Measurements from ENCODE around the gene OR2C3. TPM values are rescaled to one million over a fixed set of nuclear protein-coding genes. Genes with fewer than 3 reads are reported as not detected.

The OR2C3 gene
- total and polyA plus RNA-seq, 2 of the 8 experiments (the other 6 are each of a cell fraction or from before 2014, with no cell fraction given), result not detected

- no peaks in the 10 kb centered on the region for H3K36me3 ChIP-seq (ENCODE audit: control insufficient read depth in 2 of 4, insufficient read depth in 4 of 4, low read length in 3 of 4)
- H2AFZ ChIP-seq (ENCODE audit: low read length), result no peak overlapping the region
- no peaks in the 10 kb centered on the region for H3K23me2 ChIP-seq (ENCODE audit: low read depth, low read length)
- no peak overlapping the region for H4K5ac ChIP-seq (ENCODE audit: insufficient read length, low read depth, low read length)
- no peak overlapping the region for H2BK5ac ChIP-seq (ENCODE audit: low read depth, low read length)
- no peak overlapping the region for H2BK15ac ChIP-seq (ENCODE audit: low read length)
- no peaks in the 10 kb centered on the region for H3K27me3 ChIP-seq (replicated peaks in 1 of 4; ENCODE audit: control insufficient read depth in 3 of 4, extremely low read depth in 1 of 4, insufficient read depth in 3 of 4, low read length in 3 of 4)
- no peak overlapping the region for H2BK120ac ChIP-seq (replicated peaks; ENCODE audit: low read depth, low read length)
- H2AK5ac ChIP-seq (ENCODE audit: low read depth, low read length), result no peak overlapping the region
- ChIA-PET CTCF (ENCODE audit: partially characterized antibody) (no interaction called here), POLR2A (ENCODE audit: partially characterized antibody) (no interaction called here)
- no peak overlapping the region for H3K9ac ChIP-seq (replicated peaks in 1 of 4; ENCODE audit: extremely low read depth in 1 of 4, low read depth in 3 of 4, low read length in 3 of 4)
- H3K79me1 ChIP-seq (ENCODE audit: low read depth, low read length), result no peaks in the 10 kb centered on the region
- H3K23ac ChIP-seq (ENCODE audit: insufficient read length), result no peak overlapping the region
- no peaks in the 10 kb centered on the region for H3K4me1 ChIP-seq (replicated peaks in 1 of 4; ENCODE audit: control insufficient read depth in 3 of 4, insufficient read depth in 4 of 4, low read length in 3 of 4)
- FAIRE-seq (no peak), DNase-seq (ENCODE audit: low read depth in 1 of 2, low spot score in 2 of 2) (no peak)
- no peak overlapping the region for H3K4me2 ChIP-seq (ENCODE audit: insufficient read depth in 1 of 2, low read depth in 2 of 2, low read length in 2 of 2)
- H3K56ac ChIP-seq (replicated peaks; ENCODE audit: insufficient read length, low read depth, low read length), result no peak overlapping the region
- no peak overlapping the region for H2BK12ac ChIP-seq (ENCODE audit: low read depth, low read length)
- no peak overlapping the region for H3K14ac ChIP-seq (ENCODE audit: insufficient read length)
- H3K4me3 ChIP-seq (ENCODE audit: extremely low read depth in 1 of 4, insufficient read depth in 2 of 4, low read depth in 3 of 4, low read length in 4 of 4), result no peak overlapping the region
- no peak overlapping the region for H2BK20ac ChIP-seq (ENCODE audit: low read length)
- H4K91ac ChIP-seq (replicated peaks; ENCODE audit: insufficient read length, low read length), result no peak overlapping the region
- H4K8ac ChIP-seq (ENCODE audit: extremely low read depth, insufficient read depth, low read length), result no peak overlapping the region
- no peak overlapping the region for H3K27ac ChIP-seq (ENCODE audit: low read depth, low read length)
- H4K20me1 ChIP-seq (replicated peaks in 1 of 2; ENCODE audit: control insufficient read depth in 1 of 2, insufficient read depth in 2 of 2, low read length in 2 of 2), result no peaks in the 10 kb centered on the region
- no peak overlapping the region for H3K4ac ChIP-seq (replicated peaks; ENCODE audit: insufficient read length, low read depth, low read length)
- H3K9me3 ChIP-seq (ENCODE audit: insufficient read depth in 2 of 2, low read depth in 1 of 2, low read length in 1 of 2), result peaks cover 22 to 38% of the 10 kb centered on the region in 2 experiments; a peak in 2 of 4 replicates
- H3K79me2 ChIP-seq (ENCODE audit: control insufficient read depth in 1 of 2, insufficient read depth in 2 of 2, low read length in 2 of 2), result no peaks in the 10 kb centered on the region
- no peak overlapping the region for H3K18ac ChIP-seq (ENCODE audit: extremely low read depth, low read length)
- no peak for TF ChIP-seq CTBP2 (IDR thresholded peaks at IDR 0.05; ENCODE audit: borderline replicate concordance, insufficient read depth, insufficient read length, low read length)
- no peak for TF ChIP-seq MAX (IDR thresholded peaks at IDR 0.05)
- TF ChIP-seq E2F6 (IDR thresholded peaks at IDR 0.05), result no peak
- no peak for TF ChIP-seq POLR2AphosphoS5 (IDR thresholded peaks at IDR 0.05; ENCODE audit: low read depth, low read length)
- TF ChIP-seq MAFK (IDR thresholded peaks at IDR 0.05; ENCODE audit: low read depth, low read length), result no peak
- no peak for TF ChIP-seq SUZ12 (IDR thresholded peaks at IDR 0.05; ENCODE audit: low read length)
- no peak for TF ChIP-seq JUN (IDR thresholded peaks at IDR 0.05; ENCODE audit: low read depth, low read length)
- TF ChIP-seq SP4 (IDR thresholded peaks at IDR 0.05; ENCODE audit: low read length), result no peak
- TF ChIP-seq POU5F1 (IDR thresholded peaks at IDR 0.05; ENCODE audit: low read depth, low read length), result no peak
- TF ChIP-seq RNF2 (IDR thresholded peaks at IDR 0.05; ENCODE audit: borderline replicate concordance, low read depth, low read length, missing control alignments, poor library complexity, severe bottlenecking), result no peak
- no peak for TF ChIP-seq YY1 (IDR thresholded peaks at IDR 0.05; ENCODE audit: low read depth, low read length)
- no peak for TF ChIP-seq NANOG (IDR thresholded peaks at IDR 0.05; ENCODE audit: insufficient read depth, low read depth, low read length, poor library complexity, severe bottlenecking)
- TF ChIP-seq BACH1 (IDR thresholded peaks at IDR 0.05; ENCODE audit: low read length), result no peak
- no peak for TF ChIP-seq PHF8 (conservative IDR thresholded peaks at IDR 0.05; ENCODE audit: low read depth, low read length)
- no peak for TF ChIP-seq HDAC2 (IDR thresholded peaks at IDR 0.05; ENCODE audit: borderline replicate concordance in 1 of 2, low read depth in 2 of 2, low read length in 2 of 2)
These were observed 38.4 kb upstream of the OR2C3 start for GRCh38 chr1:247574664-247575063.

All from H1 (cell line).